Fibroblast of lung (primary cell): ENCODE data around the gene FBXL2.

Source experiments
- EZH2 ChIP-seq: IDR thresholded peaks from 2 replicates; pipeline ENCODE4 v1.5.1; 2012; ENCODE audit warnings: low read length, control low read depth, mild to moderate bottlenecking; ENCODE audit errors: missing control alignments
- TF ChIP-seq, protein P1 (sequence below), 2 donors: IDR thresholded peaks in 1 of 2; conservative IDR thresholded peaks in 1 of 2; 1 replicate in 1 of 2; 2 replicates in 1 of 2; pipeline ENCODE4 v1.5.1; 2011 to 2012; ENCODE audit warnings: low read length in 2 of 2, control low read depth in 1 of 2, inconsistent platforms in 1 of 2, low read depth in 1 of 2, mild to moderate bottlenecking in 1 of 2

DNA sequence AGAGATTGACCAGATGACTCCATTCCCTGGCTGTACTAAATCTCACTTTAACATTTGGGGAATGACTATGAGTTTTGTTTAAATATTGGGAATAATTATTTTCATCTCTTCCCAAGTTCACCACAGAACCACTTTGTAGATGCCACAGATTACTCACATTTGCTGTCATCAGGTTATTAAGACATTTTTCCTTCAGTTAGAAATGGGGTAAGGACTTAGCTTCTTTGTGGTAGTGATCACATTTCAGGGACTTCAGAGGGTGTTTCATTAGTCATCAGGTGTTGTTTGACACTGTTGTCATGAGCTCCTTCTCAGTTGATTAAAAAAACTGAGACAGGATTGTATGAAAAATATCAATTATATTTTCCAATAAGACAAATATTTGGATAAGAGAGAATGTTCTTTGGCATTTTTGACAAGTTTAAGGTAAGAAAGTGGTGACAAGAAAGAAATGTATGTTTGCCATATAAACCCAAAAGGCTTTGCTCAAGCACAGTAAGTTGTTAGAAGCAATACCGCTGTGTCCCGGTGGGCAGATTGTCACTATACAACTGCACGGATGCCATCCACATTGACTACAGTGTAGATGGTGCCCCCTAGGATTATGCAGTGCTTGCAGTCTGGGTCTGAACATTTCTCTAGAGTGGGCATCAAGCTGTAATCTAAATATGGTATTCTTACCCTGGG is 22.3 kb downstream of the FBXL2 start:
- TF ChIP-seq, protein P1, sequence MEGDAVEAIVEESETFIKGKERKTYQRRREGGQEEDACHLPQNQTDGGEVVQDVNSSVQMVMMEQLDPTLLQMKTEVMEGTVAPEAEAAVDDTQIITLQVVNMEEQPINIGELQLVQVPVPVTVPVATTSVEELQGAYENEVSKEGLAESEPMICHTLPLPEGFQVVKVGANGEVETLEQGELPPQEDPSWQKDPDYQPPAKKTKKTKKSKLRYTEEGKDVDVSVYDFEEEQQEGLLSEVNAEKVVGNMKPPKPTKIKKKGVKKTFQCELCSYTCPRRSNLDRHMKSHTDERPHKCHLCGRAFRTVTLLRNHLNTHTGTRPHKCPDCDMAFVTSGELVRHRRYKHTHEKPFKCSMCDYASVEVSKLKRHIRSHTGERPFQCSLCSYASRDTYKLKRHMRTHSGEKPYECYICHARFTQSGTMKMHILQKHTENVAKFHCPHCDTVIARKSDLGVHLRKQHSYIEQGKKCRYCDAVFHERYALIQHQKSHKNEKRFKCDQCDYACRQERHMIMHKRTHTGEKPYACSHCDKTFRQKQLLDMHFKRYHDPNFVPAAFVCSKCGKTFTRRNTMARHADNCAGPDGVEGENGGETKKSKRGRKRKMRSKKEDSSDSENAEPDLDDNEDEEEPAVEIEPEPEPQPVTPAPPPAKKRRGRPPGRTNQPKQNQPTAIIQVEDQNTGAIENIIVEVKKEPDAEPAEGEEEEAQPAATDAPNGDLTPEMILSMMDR (conservative IDR thresholded peaks at IDR 0.05 in 1 of 2, IDR thresholded peaks at IDR 0.05 in 1 of 2; ENCODE audit: low read depth in 1 of 2, low read length in 2 of 2) = no peak
- no peak for TF ChIP-seq EZH2
